H1 (cell line): Measurements from ENCODE around the gene SMYD4. TPM values are rescaled to one million over a fixed set of nuclear protein-coding genes. Genes with fewer than 3 reads are reported as not detected.

ENCODE experiments used
- CHD7 ChIP-seq: fragments of 300-600 bp; sonication (generic); IDR thresholded peaks from 2 replicates; pipeline ENCODE4 v1.7.1; 2012; ENCODE audit warnings: low read length, moderate library complexity, mild to moderate bottlenecking, inconsistent platforms; ENCODE audit not compliant: insufficient replicate concordance
- KDM4A ChIP-seq: IDR thresholded peaks from one replicate; pipeline ENCODE4 v1.7.1; 2012; ENCODE audit warnings: low read depth, mild to moderate bottlenecking, moderate library complexity, low read length, inconsistent platforms; ENCODE audit not compliant: severe bottlenecking
- TAF1 ChIP-seq: IDR thresholded peaks from 2 replicates; pipeline ENCODE4 v1.6.1; 2011; ENCODE audit warnings: mild to moderate bottlenecking, low read depth, low read length
- polyA plus RNA-seq, 7 experiments: library from polyadenylated mRNA; depleted of rRNA in 3 of 7; stranded (reverse) in 5 of 7; unstranded in 2 of 7; fragments of >200 nt in 5 of 7; fragments of 200-250 nt in 2 of 7; gene quantifications; 1 replicate in 5 of 7; 2 replicates in 1 of 7; 4 replicates in 1 of 7; pipeline versions ENCODE4 v1.2.1 to v1.2.3, GENCODE V29; 2011 to 2013; ENCODE audit warnings: missing spikeins in 2 of 7, mixed read lengths in 2 of 7
- total RNA-seq: library from RNA; stranded (reverse); fragmentation: NEBNext Ultra II Directional; extraction: Animal tissue kit (Norgen Biotek cat#: 25700); gene quantifications from 2 replicates; pipeline ENCODE4 v1.2.1, GENCODE V29; 2021

The SMYD4 gene
- total and polyA plus RNA-seq, 2 of the 8 experiments (the other 6 are each of a cell fraction or from before 2014, with no cell fraction given) = 10.5 to 23.4 TPM

DNA sequence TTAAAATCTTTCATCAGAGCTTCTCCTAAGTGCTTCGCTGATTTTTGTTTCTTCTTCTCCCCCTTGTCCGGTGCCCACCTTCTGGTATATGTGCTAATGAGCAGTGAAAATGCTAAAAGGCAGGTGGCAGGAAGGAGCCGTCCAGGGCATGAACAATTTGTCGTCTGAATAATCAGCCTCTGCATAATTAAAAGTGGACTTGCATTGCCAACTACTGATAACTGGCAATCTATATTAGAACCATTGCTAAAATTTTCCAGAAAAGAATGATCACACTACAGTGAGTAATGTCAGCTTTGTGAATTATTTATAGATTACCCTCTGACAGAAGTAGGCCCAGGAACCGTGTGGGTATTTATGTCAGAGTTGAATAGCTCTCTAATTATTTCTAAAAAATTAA lies 39.8 kb downstream of the SMYD4 start (continued):
- TF ChIP-seq CHD7 = no peak
- TF ChIP-seq TAF1 = no peak
- TF ChIP-seq KDM4A = no peak
